Endothelial cell of umbilical vein (primary cell): ENCODE data around the gene IFT52. TPM values are rescaled to one million over a fixed set of nuclear protein-coding genes. Genes with fewer than 3 reads are reported as not detected.

Experiments used
- BruUV-seq: library from RNA; stranded (reverse); fragments of 400-500 nt; replicated peaks from 2 replicates; lab custom pipeline; 2021; lab: Mats Ljungman, UMichigan
- CTCF ChIA-PET: fragments of 300-600, 350-600 bp; sonication (Branson Sonifier 250); formaldehyde crosslinking; loops from one replicate; lab custom pipeline; 2021; ENCODE audit warnings: antibody characterized with exemption, inconsistent platforms; lab: Charles Lee
- POLR2A ChIA-PET: fragments of 300-600, 350-600 bp; sonication (Branson Sonifier 250); formaldehyde crosslinking; loops from one replicate; lab custom pipeline; 2021; ENCODE audit warnings: antibody characterized with exemption, inconsistent platforms; lab: Charles Lee
- DNase-seq: peaks from one replicate; pipeline ENCODE4 v3.0.0-alpha.2; 2011; ENCODE audit warnings: low read depth, low spot score
- FAIRE-seq: peaks from 2 replicates; lab custom pipeline; 2011; peaks lifted over from hg19 to GRCh38; lab: Jason Lieb, UNC
- H2AFZ ChIP-seq: 2 replicates; pipeline ENCODE4 v1.6.0; 2012; ENCODE audit warnings: low read depth, low read length, control low read depth, inconsistent platforms
- H3K27ac ChIP-seq: 2 replicates; pipeline ENCODE4 v1.5.1; 2011; ENCODE audit warnings: low read depth, mild to moderate bottlenecking, control low read depth, low read length, moderate library complexity; ENCODE audit not compliant: insufficient read depth
- H3K27me3 ChIP-seq, 2 experiments: 2 replicates each; pipeline versions ENCODE4 v1.6.0 to v1.6.1; 2011; ENCODE audit warnings: low read length in 2 of 2, mixed read lengths in 1 of 2; ENCODE audit not compliant: control insufficient read depth in 2 of 2, insufficient read depth in 2 of 2
- H3K36me3 ChIP-seq, 2 experiments: 2 replicates in 1 of 2; 3 replicates in 1 of 2; pipeline ENCODE4 v1.5.1; 2011; ENCODE audit warnings: low read length in 2 of 2, mild to moderate bottlenecking in 1 of 2, moderate library complexity in 1 of 2; ENCODE audit not compliant: control insufficient read depth in 2 of 2, insufficient read depth in 2 of 2; ENCODE audit errors: extremely low read depth in 1 of 2
- H3K4me1 ChIP-seq: 3 replicates; pipeline ENCODE4 v1.5.1; 2011; ENCODE audit warnings: mild to moderate bottlenecking, low read length; ENCODE audit not compliant: control insufficient read depth, insufficient read depth; ENCODE audit errors: extremely low read depth
- H3K4me2 ChIP-seq: 2 replicates; pipeline ENCODE4 v1.6.1; 2011; ENCODE audit warnings: low read length, control low read depth, mixed read lengths; ENCODE audit not compliant: insufficient read depth
- H3K4me3 ChIP-seq, 3 experiments: fragments of 200-600 bp in 1 of 3; sonication (generic), shearing (Covaris generic) in 1 of 3; replicated peaks in 1 of 3; 2 replicates each; pipeline ENCODE4 v1.5.1; 2011 to 2016; ENCODE audit warnings: control low read depth in 3 of 3, low read length in 3 of 3, mild to moderate bottlenecking in 2 of 3, inconsistent platforms in 1 of 3, low read depth in 1 of 3, moderate library complexity in 1 of 3; ENCODE audit not compliant: insufficient read depth in 1 of 3
- H3K79me2 ChIP-seq: 2 replicates; pipeline ENCODE4 v1.6.0; 2012; ENCODE audit warnings: low read length, inconsistent platforms; ENCODE audit not compliant: control insufficient read depth, insufficient read depth
- H3K9ac ChIP-seq: replicated peaks from 2 replicates; pipeline ENCODE3; 2011; ENCODE audit warnings: low read length, control low read depth; ENCODE audit not compliant: insufficient read depth; ENCODE audit errors: extremely low read depth
- H3K9me1 ChIP-seq: replicated peaks from 3 replicates; pipeline ENCODE4 v1.6.0; 2011; ENCODE audit warnings: mild to moderate bottlenecking, low read length; ENCODE audit not compliant: control insufficient read depth, insufficient read depth; ENCODE audit errors: extremely low read depth
- H3K9me3 ChIP-seq: replicated peaks from 2 replicates; pipeline ENCODE4 v1.5.1; 2012; ENCODE audit warnings: low read length, inconsistent platforms; ENCODE audit not compliant: control insufficient read depth, insufficient read depth
- H4K20me1 ChIP-seq: replicated peaks from 2 replicates; pipeline ENCODE3; 2011; ENCODE audit warnings: mild to moderate bottlenecking, low read length; ENCODE audit not compliant: control insufficient read depth, insufficient read depth; ENCODE audit errors: extremely low read depth
- CTCF ChIP-seq, 2 donors: IDR thresholded peaks; 1 replicate in 1 of 2; 2 replicates in 1 of 2; pipeline ENCODE4 v1.5.1; 2011; ENCODE audit warnings: low read length in 2 of 2, mild to moderate bottlenecking in 2 of 2, moderate library complexity in 2 of 2, control low read depth in 1 of 2, inconsistent platforms in 1 of 2, low read depth in 1 of 2; ENCODE audit not compliant: insufficient read depth in 1 of 2; ENCODE audit errors: extremely low read depth in 1 of 2
- EZH2 ChIP-seq: IDR thresholded peaks from 2 replicates; pipeline ENCODE4 v1.6.1; 2012; ENCODE audit warnings: borderline replicate concordance, low read depth, mild to moderate bottlenecking, moderate library complexity, low read length, inconsistent platforms; ENCODE audit not compliant: severe bottlenecking
- FOS ChIP-seq: IDR thresholded peaks from 2 replicates; pipeline ENCODE4 v1.6.1; 2011; ENCODE audit warnings: mild to moderate bottlenecking, low read length, moderate library complexity, borderline replicate concordance; ENCODE audit not compliant: insufficient read depth
- GATA2 ChIP-seq: IDR thresholded peaks from 2 replicates; pipeline ENCODE4 v1.7.0; 2011; ENCODE audit warnings: low read depth, mild to moderate bottlenecking, moderate library complexity, mixed read lengths, low read length; ENCODE audit not compliant: insufficient read length, insufficient read depth
- JUN ChIP-seq: IDR thresholded peaks from 2 replicates; pipeline ENCODE4 v1.6.1; 2011; ENCODE audit warnings: borderline replicate concordance, low read depth; ENCODE audit not compliant: insufficient read length, insufficient read depth
- MAX ChIP-seq: IDR thresholded peaks from 2 replicates; pipeline ENCODE4 v1.6.1; 2011; ENCODE audit not compliant: insufficient read depth, insufficient read length
- MYC ChIP-seq: IDR thresholded peaks from one replicate; pipeline ENCODE4 v1.6.1; 2011; ENCODE audit warnings: mild to moderate bottlenecking, low read depth, low read length
- POLR2A ChIP-seq: IDR thresholded peaks from 2 replicates; pipeline ENCODE4 v1.6.1; 2012; ENCODE audit warnings: low read depth, mild to moderate bottlenecking, control low read depth, low read length
- POLR2AphosphoS5 ChIP-seq: IDR thresholded peaks from 2 replicates; pipeline ENCODE4 v1.6.1; 2012; ENCODE audit warnings: low read depth, mild to moderate bottlenecking, control low read depth, low read length, moderate library complexity; ENCODE audit not compliant: insufficient read depth
- dilution Hi-C: fragments of 300-500 bp; cut with MboI; formaldehyde crosslinking; loops from one replicate; pipeline ENCODE4 v1.15.0; 2019; ENCODE audit warnings: low sequenced_read_pairs; ENCODE audit not compliant: extremely low pct_ligation_motif_present
- intact Hi-C: fragments of 100-400 bp; cut with micrococcal nuclease; formaldehyde crosslinking; loops from one replicate; pipeline ENCODE4 v1.10.0; 2022
- polyA plus RNA-seq, 4 experiments: library from polyadenylated mRNA; depleted of rRNA in 3 of 4; stranded (reverse) in 3 of 4; unstranded in 1 of 4; fragments of >200 nt; gene quantifications; 2 replicates each; pipeline versions ENCODE4 v1.2.1 to v1.2.3, GENCODE V29; 2011 to 2012; ENCODE audit warnings: missing spikeins in 1 of 4
- total RNA-seq: library from RNA; stranded (reverse); gene quantifications from 2 replicates; pipeline ENCODE4 v1.2.3, GENCODE V29; 2021

The IFT52 gene
- total and polyA plus RNA-seq, 2 donors (not counting 3 experiments of a cell fraction or from before 2014, with no cell fraction given) = 30.0 to 33.4 TPM

GRCh38 chr20:43565758-43566104, 25.0 kb upstream of the IFT52 start:
- no peaks in the 10 kb centered on the region for H3K36me3 ChIP-seq
- dilution Hi-C loops = no loop called here
- no TSS peak for BruUV-seq
- no peak overlapping the region for H3K4me3 ChIP-seq
- no peak for FAIRE-seq
- H3K9me3 ChIP-seq = no peaks in the 10 kb centered on the region
- TF ChIP-seq EZH2 = no peak
- no peak for TF ChIP-seq FOS
- no peak for TF ChIP-seq POLR2AphosphoS5
- TF ChIP-seq MAX = no peak
- TF ChIP-seq GATA2 = no peak
- no peak for TF ChIP-seq CTCF (IDR thresholded peaks at IDR 0.05; ENCODE audit: extremely low read depth in 1 of 2, insufficient read depth in 1 of 2, low read depth in 1 of 2, low read length in 2 of 2)
- no peak for TF ChIP-seq POLR2A
- TF ChIP-seq MYC = no peak
- TF ChIP-seq JUN = no peak
- H3K27ac ChIP-seq = no peak overlapping the region
- no peaks in the 10 kb centered on the region for H3K27me3 ChIP-seq
- DNase-seq = no peak
- no peaks in the 10 kb centered on the region for H3K79me2 ChIP-seq
- H3K9ac ChIP-seq = no peak overlapping the region
- H4K20me1 ChIP-seq = no peaks in the 10 kb centered on the region
- CTCF ChIA-PET = interaction anchor here (1.1 kb wide), 1 partner anchor 27 kb away, joined by 3 read pairs; no protein-coding TSS in a partner anchor
- H3K4me2 ChIP-seq = no peak overlapping the region
- no peak overlapping the region for H2AFZ ChIP-seq
- intact Hi-C loops = no loop called here
- no peaks in the 10 kb centered on the region for H3K9me1 ChIP-seq
- POLR2A ChIA-PET = no interaction called here
- no peaks in the 10 kb centered on the region for H3K4me1 ChIP-seq
